ENCODE results near the gene ZNF839. TPM values are rescaled to one million over a fixed set of nuclear protein-coding genes. Genes with fewer than 3 reads are reported as not detected.

Gene ZNF839
- total RNA-seq, 2 donors from 2014 or later, result 7.2 to 11.0 TPM

- peak overlapping the region in 1 of 2 donors; percentile 4 for H3K9ac ChIP-seq (ENCODE audit: low read depth in 2 of 2, low read length in 2 of 2)
- no peak for TF ChIP-seq CTCF (IDR thresholded peaks at IDR 0.05)
- H3K27ac ChIP-seq, result no peak overlapping the region
- peaks cover 3% of the 10 kb centered on the region for H3K4me1 ChIP-seq
- intact Hi-C loops (cut with DNase I), result loop anchor here (2.0 to 10.0 kb wide), 2 partner anchors 80 to 350 kb away; partner anchors contain the start of gene DYNC1H1
- H3K4me3 ChIP-seq, result no peak overlapping the region
- no peaks in the 10 kb centered on the region for H3K36me3 ChIP-seq
- H3K9me3 ChIP-seq, result no peaks in the 10 kb centered on the region
- no peaks in the 10 kb centered on the region for H3K27me3 ChIP-seq
- DNase-seq, result no peak
These were observed 4.4 kb upstream of the ZNF839 start for GRCh38 chr14:102315121-102315520.

- H3K27me3 ChIP-seq, result no peaks in the 10 kb centered on the region
- peak overlapping the region; percentile 75 for H3K27ac ChIP-seq
- no peak for TF ChIP-seq CTCF (IDR thresholded peaks at IDR 0.05)
- no peaks in the 10 kb centered on the region for H3K36me3 ChIP-seq
- peak overlapping the region; percentile 51 for H3K4me3 ChIP-seq
- no peaks in the 10 kb centered on the region for H3K9me3 ChIP-seq
- H3K9ac ChIP-seq (ENCODE audit: low read depth in 2 of 2, low read length in 2 of 2), result peak overlapping the region; percentile 39 to 87
- DNase-seq, result peak; percentile 70
- intact Hi-C loops (cut with DNase I), result loop anchor here (10.0 kb wide), 1 partner anchor 352 kb away; the partner anchor contains the start of gene DYNC1H1
- peaks cover 7% of the 10 kb centered on the region for H3K4me1 ChIP-seq
These were observed 3.2 kb upstream of the ZNF839 start for GRCh38 chr14:102316338-102316742.

GRCh38 chr14:102316743-102317563 lies 2.6 kb upstream of the ZNF839 start:
- peak overlapping the region; percentile 62 to 89 for H3K9ac ChIP-seq (ENCODE audit: low read depth in 2 of 2, low read length in 2 of 2)

GRCh38 chr14:102317564-102318248 lies 1.8 kb upstream of the ZNF839 start:
- Histone ChIP-seq H3K9ac (ENCODE audit: low read depth in 2 of 2, low read length in 2 of 2) (peak overlapping the region; percentile 62 to 89), H3K27ac (peak overlapping the region; percentile 88), H3K36me3 (no peaks in the 10 kb centered on the region), H3K4me1 (peaks cover 7% of the 10 kb centered on the region), H3K4me3 (peak overlapping the region; percentile 51), H3K9me3 (no peaks in the 10 kb centered on the region), H3K27me3 (no peaks in the 10 kb centered on the region)
- peak; percentile 59 for DNase-seq
- peak; percentile 13 for TF ChIP-seq CTCF (IDR thresholded peaks at IDR 0.05)
- intact Hi-C loops (cut with DNase I), result loop anchor here (10.0 kb wide), 1 partner anchor 353 kb away; the partner anchor contains the start of gene DYNC1H1

More at GRCh38 chr14:102316743-102317563, 2.6 kb upstream of the ZNF839 start:
- Histone ChIP-seq H3K27ac (peak overlapping the region; percentile 88), H3K9me3 (no peaks in the 10 kb centered on the region), H3K4me3 (peak overlapping the region; percentile 51), H3K36me3 (no peaks in the 10 kb centered on the region), H3K27me3 (no peaks in the 10 kb centered on the region), H3K4me1 (peaks cover 7% of the 10 kb centered on the region)
- DNase-seq, result peak; percentile 94
- TF ChIP-seq CTCF (IDR thresholded peaks at IDR 0.05), result peak; percentile 51
- intact Hi-C loops (cut with DNase I), result loop anchor here (10.0 kb wide), 1 partner anchor 352 kb away; the partner anchor contains the start of gene DYNC1H1

- no peak for TF ChIP-seq CTCF (IDR thresholded peaks at IDR 0.05)
- no peaks in the 10 kb centered on the region for H3K9me3 ChIP-seq
- H3K4me1 ChIP-seq, result peaks cover 7% of the 10 kb centered on the region
- peak overlapping the region; percentile 83 for H3K4me3 ChIP-seq
- H3K27me3 ChIP-seq, result no peaks in the 10 kb centered on the region
- peak; percentile 30 for DNase-seq
- H3K27ac ChIP-seq, result peak overlapping the region; percentile 80
- intact Hi-C loops (cut with DNase I), result loop anchor here (10.0 kb wide), 1 partner anchor 354 kb away; the partner anchor contains the start of gene DYNC1H1
- H3K9ac ChIP-seq (ENCODE audit: low read depth in 2 of 2, low read length in 2 of 2), result peak overlapping the region; percentile 82 to 88
- no peaks in the 10 kb centered on the region for H3K36me3 ChIP-seq
These were observed 717 bp upstream of the ZNF839 start for GRCh38 chr14:102318781-102319276.

All from colonic mucosa (tissue), 4 donors.